GM12878 (cell line): ENCODE measurements around the gene CDC5L. TPM values are rescaled to one million over a fixed set of nuclear protein-coding genes. Genes with fewer than 3 reads are reported as not detected.

ENCODE experiments used
- ATAC-seq: fragments of 200-7000 bp; cut with Tn5 transposase; 3 replicates; pipeline ENCODE4 v1.9.1; 2020; ENCODE audit warnings: mild to moderate bottlenecking, moderate library complexity
- BruUV-seq: library from RNA; stranded (reverse); fragments of 400-500 nt; replicated peaks from 2 replicates; lab custom pipeline; 2021; lab: Mats Ljungman, UMichigan
- CTCF ChIA-PET: fragments of 300-600 bp; sonication (Branson Sonifier 250); formaldehyde crosslinking; extraction: SDS; loops from one replicate; lab custom pipeline; 2021; ENCODE audit warnings: inconsistent platforms; lab: Yijun Ruan, JAX
- POLR2A ChIA-PET: fragments of 350-600 bp; formaldehyde crosslinking; extraction: SDS; loops from one replicate; lab custom pipeline; 2021; ENCODE audit warnings: inconsistent platforms; lab: Charles Lee
- RAD21 ChIA-PET: fragments of 300-600 bp; sonication (Branson Sonifier 250); formaldehyde crosslinking; loops from one replicate; lab custom pipeline; 2023; ENCODE audit warnings: antibody characterized with exemption; ENCODE audit not compliant: unreplicated experiment; lab: Charles Lee
- SMC1A ChIA-PET: fragments of 300-600 bp; sonication (Branson Sonifier 250); formaldehyde crosslinking; loops from one replicate; lab custom pipeline; 2023; ENCODE audit not compliant: unreplicated experiment, uncharacterized antibody; lab: Charles Lee
- DNase-seq: peaks from one replicate; pipeline ENCODE4 v3.0.0-alpha.2; 2011; ENCODE audit warnings: low read depth, low spot score
- FAIRE-seq: peaks from 3 replicates; lab custom pipeline; 2011; peaks lifted over from hg19 to GRCh38; lab: Jason Lieb, UNC
- H2AFZ ChIP-seq: 2 replicates; pipeline ENCODE4 v1.6.0; 2011; ENCODE audit warnings: low read depth, low read length, control low read depth; ENCODE audit not compliant: control insufficient read depth
- H3K27ac ChIP-seq: 2 replicates; pipeline ENCODE4 v1.5.1; 2011; ENCODE audit warnings: control low read depth; ENCODE audit not compliant: control insufficient read depth, insufficient read depth
- H3K27me3 ChIP-seq, 2 experiments: replicated peaks in 1 of 2; 2 replicates each; pipeline versions ENCODE4 v1.6.0 to v1.6.1; 2011; ENCODE audit warnings: low read length in 1 of 2; ENCODE audit not compliant: control insufficient read depth in 2 of 2, insufficient read depth in 2 of 2
- H3K36me3 ChIP-seq, 2 experiments: 2 replicates each; pipeline ENCODE4 v1.5.1; 2011; ENCODE audit warnings: low read length in 1 of 2; ENCODE audit not compliant: control insufficient read depth in 2 of 2, insufficient read depth in 2 of 2
- H3K4me1 ChIP-seq: 2 replicates; pipeline ENCODE4 v1.6.1; 2011; ENCODE audit warnings: mild to moderate bottlenecking, low read length, moderate library complexity, mixed read lengths; ENCODE audit not compliant: control insufficient read depth, insufficient read depth
- H3K4me2 ChIP-seq: 2 replicates; pipeline ENCODE4 v1.6.0; 2011; ENCODE audit warnings: control low read depth; ENCODE audit not compliant: control insufficient read depth, insufficient read depth
- H3K4me3 ChIP-seq: fragments of 200-600 bp; sonication (generic); 2 replicates; pipeline ENCODE4 v1.5.1; 2016
- H3K79me2 ChIP-seq: 2 replicates; pipeline ENCODE4 v1.6.0; 2011; ENCODE audit warnings: low read length; ENCODE audit not compliant: control insufficient read depth, insufficient read depth
- H3K9ac ChIP-seq: 2 replicates; pipeline ENCODE4 v1.8.0; 2011; ENCODE audit warnings: low read length, control low read depth, mixed read lengths; ENCODE audit not compliant: control insufficient read depth, insufficient read depth
- H3K9me3 ChIP-seq: replicated peaks from 3 replicates; pipeline ENCODE4 v1.5.1; 2011; ENCODE audit warnings: mild to moderate bottlenecking, low read length; ENCODE audit not compliant: control insufficient read depth, insufficient read depth
- H4K20me1 ChIP-seq: 2 replicates; pipeline ENCODE4 v1.6.0; 2011; ENCODE audit not compliant: control insufficient read depth, insufficient read depth
- BCL11A ChIP-seq: IDR thresholded peaks from 2 replicates; pipeline ENCODE4 v1.6.1; 2011; ENCODE audit warnings: low read depth, low read length
- CBX3 ChIP-seq: fragments of 200-600 bp; sonication (generic); IDR thresholded peaks from 2 replicates; pipeline ENCODE4 v1.6.1; 2016; ENCODE audit warnings: low read depth, borderline replicate concordance
- CEBPZ ChIP-seq: fragments of 150-350 bp; IDR thresholded peaks from 2 replicates; pipeline ENCODE4 v1.6.1; 2016; ENCODE audit warnings: low read depth, low read length
- EGR1 ChIP-seq, 2 experiments: IDR thresholded peaks; 1 replicate in 1 of 2; 2 replicates in 1 of 2; pipeline ENCODE4 v1.6.1; 2011 to 2012; ENCODE audit warnings: low read depth in 2 of 2, low read length in 2 of 2, borderline replicate concordance in 1 of 2, mild to moderate bottlenecking in 1 of 2, moderate library complexity in 1 of 2
- ELK1 ChIP-seq: IDR thresholded peaks from 2 replicates; pipeline ENCODE4 v1.6.1; 2012; ENCODE audit warnings: low read depth, low read length, improper control_type of control experiment
- HDAC2 ChIP-seq: fragments of 200-600 bp; sonication (generic); IDR thresholded peaks from 2 replicates; pipeline ENCODE4 v1.6.1; 2017
- MEF2B ChIP-seq: fragments of 450-650 bp; IDR thresholded peaks from 2 replicates; pipeline ENCODE4 v1.6.1; 2018; ENCODE audit warnings: mild to moderate bottlenecking, moderate library complexity; ENCODE audit not compliant: partially characterized antibody, poor library complexity, severe bottlenecking
- NFIC ChIP-seq: IDR thresholded peaks from 2 replicates; pipeline ENCODE4 v1.6.1; 2012; ENCODE audit warnings: low read depth, mild to moderate bottlenecking, inconsistent platforms, low read length, moderate library complexity
- NFXL1 ChIP-seq: fragments of 450-650 bp; IDR thresholded peaks from 2 replicates; pipeline ENCODE4 v1.6.1; 2017; ENCODE audit warnings: antibody characterized with exemption, mild to moderate bottlenecking, borderline replicate concordance
- NR2C1 ChIP-seq: fragments of 450-650 bp; IDR thresholded peaks from 2 replicates; pipeline ENCODE4 v1.6.1; 2017; ENCODE audit warnings: antibody characterized with exemption, mild to moderate bottlenecking, moderate library complexity
- PAX8 ChIP-seq: fragments of 450-650 bp; IDR thresholded peaks from 2 replicates; pipeline ENCODE4 v1.6.1; 2017; ENCODE audit warnings: mild to moderate bottlenecking, moderate library complexity
- PML ChIP-seq: IDR thresholded peaks from 2 replicates; pipeline ENCODE4 v1.6.1; 2012; ENCODE audit warnings: low read length, inconsistent platforms
- POLR2AphosphoS2 ChIP-seq: IDR thresholded peaks from 2 replicates; pipeline ENCODE4 v1.6.1; 2011; ENCODE audit warnings: low read depth, mild to moderate bottlenecking, low read length, improper control_type of control experiment, moderate library complexity
- RCOR1 ChIP-seq: conservative IDR thresholded peaks from 2 replicates; pipeline ENCODE4 v1.6.1; 2012; ENCODE audit warnings: low read depth, low read length, improper control_type of control experiment
- RFX5 ChIP-seq: IDR thresholded peaks from 2 replicates; pipeline ENCODE4 v1.6.1; 2011; ENCODE audit warnings: low read depth, low read length, improper control_type of control experiment
- WGBS: methylation state at CpG from one replicate; pipeline ENCODE4 v1.1.6; 2016; ENCODE audit warnings: low lambda C conversion rate; ENCODE audit not compliant: insufficient replicate concordance, insufficient coverage; ENCODE audit errors: missing lambda C conversion rate; 5-methylcytosine and 5-hydroxymethylcytosine counted together
- in situ Hi-C: fragments of 300-500 bp; cut with MboI; formaldehyde crosslinking; loops from 9 replicates; pipeline ENCODE4 v1.14.3; 2018; ENCODE audit warnings: mixed read lengths
- intact Hi-C: fragments of 100-400 bp; cut with micrococcal nuclease; formaldehyde crosslinking; loops from one replicate; pipeline ENCODE4 v1.14.2; 2022; ENCODE audit not compliant: unreplicated experiment
- polyA plus RNA-seq, 11 experiments: library from polyadenylated mRNA; depleted of rRNA in 4 of 11; unstranded in 6 of 11; stranded (reverse) in 5 of 11; fragments of >200 nt; fragmentation: Nextera tagmentation in 4 of 11; fragmentation: Illumina TruSeq in 1 of 11; extraction: Ambion mirVana in 4 of 11; extraction: Trizol in 1 of 11; gene quantifications; 1 replicate in 1 of 11; 2 replicates in 10 of 11; pipeline versions ENCODE4 v1.2.1 to v1.2.3, GENCODE V29; 2011 to 2016; ENCODE audit warnings: inconsistent platforms in 2 of 11, missing spikeins in 2 of 11, low read depth in 1 of 11
- total RNA-seq, 4 experiments: library from RNA; depleted of rRNA in 3 of 4; stranded (reverse); fragments of >200 nt in 3 of 4; fragmentation: Illumina TruSeq in 1 of 4; extraction: Trizol in 1 of 4; gene quantifications; 2 replicates each; pipeline versions ENCODE4 v1.2.1 to v1.2.3, GENCODE V29; 2013 to 2021

The CDC5L gene
- total and polyA plus RNA-seq, 10 of the 15 experiments (the other 5 are each of a cell fraction or from before 2014, with no cell fraction given): 13.2 to 29.4 (median 18.8) TPM

- Histone ChIP-seq H3K9me3 (no peaks in the 10 kb centered on the region), H3K4me3 (no peak overlapping the region), H2AFZ (no peak overlapping the region), H3K9ac (no peak overlapping the region), H4K20me1 (no peaks in the 10 kb centered on the region), H3K4me2 (no peak overlapping the region), H3K36me3 (peaks cover 0 to 4% of the 10 kb centered on the region in 2 experiments; a peak in 2 of 4 replicates), H3K79me2 (no peaks in the 10 kb centered on the region), H3K4me1 (no peaks in the 10 kb centered on the region), H3K27me3 (no peaks in the 10 kb centered on the region), H3K27ac (no peak overlapping the region)
- ChIA-PET RAD21 (no interaction called here), CTCF (interaction anchor here (0.9 to 2.5 kb wide), 3 partner anchors 16 to 22 kb away, joined by 3 to 10 read pairs (median 6); no protein-coding TSS in a partner anchor), SMC1A (no interaction called here), POLR2A (no interaction called here)
- 100% methylated on average over 1 of the region's 1 CpG for WGBS
- TF ChIP-seq PML (no peak), NR2C1 (no peak), POLR2AphosphoS2 (no peak), ELK1 (no peak), NFIC (no peak)
- FAIRE-seq: no peak
- no TSS peak for BruUV-seq
- in situ Hi-C loops (no loop called here), intact Hi-C loops (no loop called here)
- DNase-seq: no peak
- no peak for ATAC-seq
Observed at GRCh38 chr6:44453146-44453545, 65.6 kb downstream of the CDC5L start.

- BruUV-seq: no TSS peak
- Histone ChIP-seq H3K4me1 (no peaks in the 10 kb centered on the region), H2AFZ (no peak overlapping the region), H3K4me3 (no peak overlapping the region), H3K36me3 (peaks cover 0 to 4% of the 10 kb centered on the region in 2 experiments; a peak in 2 of 4 replicates), H3K79me2 (no peaks in the 10 kb centered on the region), H3K9ac (no peak overlapping the region), H4K20me1 (no peaks in the 10 kb centered on the region), H3K27me3 (no peaks in the 10 kb centered on the region), H3K9me3 (no peaks in the 10 kb centered on the region), H3K4me2 (no peak overlapping the region), H3K27ac (no peak overlapping the region)
- SMC1A ChIA-PET: interaction anchor here (0.8 to 3.3 kb wide), 3 partner anchors 22 to 1061 kb away, joined by 3 to 14 read pairs (median 5); no protein-coding TSS in a partner anchor
- RAD21 ChIA-PET: no interaction called here
- CTCF ChIA-PET: interaction anchor here (0.9 to 3.4 kb wide), 12 partner anchors 8 to 185 kb away, joined by 3 to 31 read pairs (median 11); no protein-coding TSS in a partner anchor
- 100% methylated on average over 5 of the region's 5 CpGs for WGBS
- no peak for FAIRE-seq
- DNase-seq: no peak
- in situ Hi-C loops: no loop called here
- POLR2A ChIA-PET: no interaction called here
- no peak for ATAC-seq
- intact Hi-C loops: no loop called here
- TF ChIP-seq CEBPZ (no peak), HDAC2 (no peak), RFX5 (no peak), MEF2B (no peak), RCOR1 (no peak), POLR2AphosphoS2 (no peak), BCL11A (no peak), CBX3 (no peak), EGR1 (IDR thresholded peaks at IDR 0.05; ENCODE audit: borderline replicate concordance in 1 of 2, low read depth in 2 of 2, low read length in 2 of 2) (no peak), NFXL1 (no peak), PAX8 (no peak)
Observed at GRCh38 chr6:44454198-44454597, 66.7 kb downstream of the CDC5L start.
